Measurements from ENCODE around the gene AATK. TPM values are rescaled to one million over a fixed set of nuclear protein-coding genes. Genes with fewer than 3 reads are reported as not detected.
"Not testable (repeated sequence)": the region's sequence is repeated elsewhere in the genome, so short reads cannot be mapped to it uniquely, and the experiment has no call there.

AATK gene
- total and polyA plus RNA-seq, 10 of the 15 experiments (the other 5 are each of a cell fraction or from before 2014, with no cell fraction given): 0.04 TPM; not detected in 9

DNA sequence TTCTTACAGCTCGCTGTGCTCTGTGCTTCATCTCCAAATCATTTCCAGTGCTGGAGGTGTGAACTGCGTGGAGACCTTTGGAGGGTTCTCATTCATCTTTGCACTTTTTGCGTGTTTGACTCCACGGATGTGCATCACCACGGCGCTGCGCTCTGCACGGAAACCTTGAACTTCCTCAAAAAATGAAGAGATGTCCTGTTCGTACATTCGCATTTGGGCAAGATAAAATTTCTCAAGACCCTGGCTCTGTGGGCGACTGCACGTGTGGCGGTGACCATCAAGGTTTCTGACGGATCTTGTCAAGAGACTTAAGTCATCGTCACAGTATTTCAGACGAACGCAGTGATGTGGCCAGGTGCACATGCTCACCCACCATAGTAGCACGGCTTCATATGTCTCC is 11.1 kb downstream of the AATK start (continued):
- TF ChIP-seq ATF7 (IDR thresholded peaks at IDR 0.05; ENCODE audit: low read depth) (no peak), NFIC (IDR thresholded peaks at IDR 0.05; ENCODE audit: low read depth, low read length) (no peak), ETV6 (conservative IDR thresholded peaks at IDR 0.05 in 1 of 2, IDR thresholded peaks at IDR 0.05 in 1 of 2; ENCODE audit: borderline replicate concordance in 1 of 2, low read depth in 1 of 2) (no peak), ZNF24 (IDR thresholded peaks at IDR 0.05) (no peak)

DNA sequence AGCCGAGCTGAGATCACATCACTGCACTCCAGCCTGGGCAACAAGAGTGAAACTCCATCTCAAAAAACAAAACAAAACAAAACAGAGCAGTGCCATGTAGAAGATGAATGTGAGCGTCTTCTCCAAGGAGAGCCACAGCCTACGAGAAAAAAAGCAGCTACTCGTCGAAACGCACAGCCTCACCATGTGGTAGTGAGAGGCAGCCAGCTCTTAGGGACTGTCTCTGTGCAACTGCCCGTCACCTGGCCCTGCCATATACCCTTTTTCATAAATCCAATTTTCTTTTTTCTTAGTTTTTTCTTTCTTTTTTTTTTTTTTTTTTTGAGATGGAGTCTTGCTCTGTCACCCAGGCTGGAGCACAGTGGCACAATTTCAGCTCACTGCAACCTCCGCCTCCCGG is 12.0 kb downstream of the AATK start:
- H4K20me1 ChIP-seq (ENCODE audit: control insufficient read depth, insufficient read depth); H3K4me1 ChIP-seq (ENCODE audit: control insufficient read depth, insufficient read depth, low read length); in situ Hi-C loops (cut with MboI); SMC1A ChIA-PET (ENCODE audit: uncharacterized antibody, unreplicated experiment); H3K36me3 ChIP-seq (ENCODE audit: control insufficient read depth in 2 of 2, insufficient read depth in 2 of 2, low read length in 1 of 2); intact Hi-C loops (cut with micrococcal nuclease; ENCODE audit: unreplicated experiment); H3K9me3 ChIP-seq (replicated peaks; ENCODE audit: control insufficient read depth, insufficient read depth, low read length); H3K27ac ChIP-seq (ENCODE audit: control insufficient read depth, insufficient read depth); H3K79me2 ChIP-seq (ENCODE audit: control insufficient read depth, insufficient read depth, low read length); H3K9ac ChIP-seq (ENCODE audit: control insufficient read depth, insufficient read depth, low read length); DNase-seq (ENCODE audit: low read depth, low spot score); H3K4me2 ChIP-seq (ENCODE audit: control insufficient read depth, insufficient read depth); RAD21 ChIA-PET (ENCODE audit: unreplicated experiment); FAIRE-seq; ATAC-seq; H3K27me3 ChIP-seq (replicated peaks in 1 of 2; ENCODE audit: control insufficient read depth in 2 of 2, insufficient read depth in 2 of 2, low read length in 1 of 2); H3K4me3 ChIP-seq; BruUV-seq (replicated peaks); H2AFZ ChIP-seq (ENCODE audit: control insufficient read depth, low read depth, low read length): not testable (repeated sequence)
- ChIA-PET CTCF (interaction anchor here (1.1 kb wide), 1 partner anchor 10 kb away, joined by 3 read pairs; no protein-coding TSS in a partner anchor), POLR2A (interaction anchor here (0.6 kb wide), 1 partner anchor 8 kb away, joined by 5 read pairs; no protein-coding TSS in a partner anchor)
- WGBS (ENCODE audit: insufficient coverage, insufficient replicate concordance, low lambda C conversion rate, missing lambda C conversion rate): 63% methylated on average over 7 of the region's 9 CpGs

- Histone ChIP-seq H3K4me1 (ENCODE audit: control insufficient read depth, insufficient read depth, low read length) (no peaks in the 10 kb centered on the region), H3K9me3 (replicated peaks; ENCODE audit: control insufficient read depth, insufficient read depth, low read length) (no peaks in the 10 kb centered on the region), H2AFZ (ENCODE audit: control insufficient read depth, low read depth, low read length) (no peak overlapping the region), H3K79me2 (ENCODE audit: control insufficient read depth, insufficient read depth, low read length) (no peaks in the 10 kb centered on the region), H3K27me3 (replicated peaks in 1 of 2; ENCODE audit: control insufficient read depth in 2 of 2, insufficient read depth in 2 of 2, low read length in 1 of 2) (no peaks in the 10 kb centered on the region), H3K4me2 (ENCODE audit: control insufficient read depth, insufficient read depth) (no peak overlapping the region), H3K36me3 (ENCODE audit: control insufficient read depth in 2 of 2, insufficient read depth in 2 of 2, low read length in 1 of 2) (no peaks in the 10 kb centered on the region), H3K27ac (ENCODE audit: control insufficient read depth, insufficient read depth) (no peak overlapping the region), H3K4me3 (no peak overlapping the region), H4K20me1 (ENCODE audit: control insufficient read depth, insufficient read depth) (no peaks in the 10 kb centered on the region), H3K9ac (ENCODE audit: control insufficient read depth, insufficient read depth, low read length) (no peak overlapping the region)
- CTCF ChIA-PET: interaction anchor here (1.1 kb wide), 1 partner anchor 10 kb away, joined by 3 read pairs; no protein-coding TSS in a partner anchor
- WGBS (ENCODE audit: insufficient coverage, insufficient replicate concordance, low lambda C conversion rate, missing lambda C conversion rate): 64% methylated on average over 17 of the region's 17 CpGs
- intact Hi-C loops (cut with micrococcal nuclease; ENCODE audit: unreplicated experiment): no loop called here
- FAIRE-seq (no peak), ATAC-seq (no peak), DNase-seq (ENCODE audit: low read depth, low spot score) (no peak)
- in situ Hi-C loops (cut with MboI): no loop called here
- POLR2A ChIA-PET: no interaction called here
- BruUV-seq (replicated peaks): no TSS peak
- RAD21 ChIA-PET (ENCODE audit: unreplicated experiment): no interaction called here
- SMC1A ChIA-PET (ENCODE audit: uncharacterized antibody, unreplicated experiment): no interaction called here
- TF ChIP-seq CUX1 (IDR thresholded peaks at IDR 0.05; ENCODE audit: insufficient replicate concordance, low read depth, low read length) (no peak), MEF2B (IDR thresholded peaks at IDR 0.05; ENCODE audit: partially characterized antibody, poor library complexity, severe bottlenecking) (no peak), ZZZ3 (IDR thresholded peaks at IDR 0.05; ENCODE audit: control insufficient read depth, insufficient read length, low read depth) (no peak), BMI1 (IDR thresholded peaks at IDR 0.05; ENCODE audit: borderline replicate concordance) (no peak)
Observed at GRCh38 chr17:81153340-81153803, 12.6 kb downstream of the AATK start.

Measured in GM12878 (cell line).